ENCODE data around the gene PIEZO2. TPM values are rescaled to one million over a fixed set of nuclear protein-coding genes. Genes with fewer than 3 reads are reported as not detected.

Gene PIEZO2
- polyA plus RNA-seq, 1 donor from 2014 or later, result 0.30 TPM

DNA sequence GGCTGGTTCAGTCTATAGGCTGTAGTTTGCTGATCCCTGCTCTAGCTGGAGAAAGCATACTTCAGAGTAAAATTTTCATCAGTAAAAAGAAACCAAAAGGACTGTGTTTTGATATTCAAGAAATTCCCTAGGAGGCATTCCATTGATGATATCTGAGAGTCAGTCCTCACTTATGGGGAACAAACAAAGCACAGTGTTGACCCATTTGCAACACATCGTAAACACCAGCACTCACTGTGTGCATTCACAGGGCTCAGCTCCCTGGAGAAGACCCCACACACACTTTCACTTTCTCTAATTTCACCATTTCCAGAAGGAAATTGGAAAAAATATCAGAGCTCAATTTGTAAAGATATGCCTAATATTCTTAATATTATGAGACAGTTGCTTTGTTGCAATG, 147.1 kb downstream of the PIEZO2 start:
- Histone ChIP-seq H4K20me1 (ENCODE audit: insufficient read depth) (no peaks in the 10 kb centered on the region), H3K9me2 (ENCODE audit: insufficient read depth, low read length) (no peaks in the 10 kb centered on the region), H3K36me3 (ENCODE audit: insufficient read depth, low read length) (no peaks in the 10 kb centered on the region), H3K27me3 (ENCODE audit: insufficient read depth, low read depth, low read length) (no peaks in the 10 kb centered on the region), H3K4me3 (ENCODE audit: low read length) (no peak overlapping the region), H3K4me2 (ENCODE audit: low read length) (no peak overlapping the region), H3K9ac (ENCODE audit: low read length) (no peak overlapping the region), H3K9me3 (ENCODE audit: low read length) (no peaks in the 10 kb centered on the region), H3K79me2 (replicated peaks; ENCODE audit: insufficient read depth, low read length) (no peaks in the 10 kb centered on the region), H3F3A (ENCODE audit: insufficient read depth, low read length, poor library complexity, severe bottlenecking) (no peaks in the 10 kb centered on the region), H3K27ac (ENCODE audit: low read length) (no peak overlapping the region), H2AFZ (ENCODE audit: low read depth, low read length) (no peak overlapping the region)
- no peak for TF ChIP-seq POLR2AphosphoS5 (IDR thresholded peaks at IDR 0.05)
- TF ChIP-seq, protein P1, sequence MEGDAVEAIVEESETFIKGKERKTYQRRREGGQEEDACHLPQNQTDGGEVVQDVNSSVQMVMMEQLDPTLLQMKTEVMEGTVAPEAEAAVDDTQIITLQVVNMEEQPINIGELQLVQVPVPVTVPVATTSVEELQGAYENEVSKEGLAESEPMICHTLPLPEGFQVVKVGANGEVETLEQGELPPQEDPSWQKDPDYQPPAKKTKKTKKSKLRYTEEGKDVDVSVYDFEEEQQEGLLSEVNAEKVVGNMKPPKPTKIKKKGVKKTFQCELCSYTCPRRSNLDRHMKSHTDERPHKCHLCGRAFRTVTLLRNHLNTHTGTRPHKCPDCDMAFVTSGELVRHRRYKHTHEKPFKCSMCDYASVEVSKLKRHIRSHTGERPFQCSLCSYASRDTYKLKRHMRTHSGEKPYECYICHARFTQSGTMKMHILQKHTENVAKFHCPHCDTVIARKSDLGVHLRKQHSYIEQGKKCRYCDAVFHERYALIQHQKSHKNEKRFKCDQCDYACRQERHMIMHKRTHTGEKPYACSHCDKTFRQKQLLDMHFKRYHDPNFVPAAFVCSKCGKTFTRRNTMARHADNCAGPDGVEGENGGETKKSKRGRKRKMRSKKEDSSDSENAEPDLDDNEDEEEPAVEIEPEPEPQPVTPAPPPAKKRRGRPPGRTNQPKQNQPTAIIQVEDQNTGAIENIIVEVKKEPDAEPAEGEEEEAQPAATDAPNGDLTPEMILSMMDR (IDR thresholded peaks at IDR 0.05; ENCODE audit: poor library complexity, severe bottlenecking), result no peak
- no peak for TF ChIP-seq MXI1 (conservative IDR thresholded peaks at IDR 0.05; ENCODE audit: poor library complexity, severe bottlenecking)
- TF ChIP-seq EZH2 (IDR thresholded peaks at IDR 0.05; ENCODE audit: borderline replicate concordance, insufficient read depth, low read length, poor library complexity, severe bottlenecking), result no peak
- TF ChIP-seq TAF1 (IDR thresholded peaks at IDR 0.05; ENCODE audit: low read depth), result no peak
- TF ChIP-seq REST (IDR thresholded peaks at IDR 0.05; ENCODE audit: borderline replicate concordance), result no peak
- no peak for TF ChIP-seq RAD21 (conservative IDR thresholded peaks at IDR 0.05)
- TF ChIP-seq EP300 (conservative IDR thresholded peaks at IDR 0.05; ENCODE audit: poor library complexity, severe bottlenecking), result no peak
- no peak for TF ChIP-seq SMC3 (conservative IDR thresholded peaks at IDR 0.05; ENCODE audit: poor library complexity)

- no peak overlapping the region for H2AFZ ChIP-seq (ENCODE audit: low read depth, low read length)
- H3K9me3 ChIP-seq (ENCODE audit: low read length), result no peaks in the 10 kb centered on the region
- H3K36me3 ChIP-seq (ENCODE audit: insufficient read depth, low read length), result no peaks in the 10 kb centered on the region
- H3K79me2 ChIP-seq (replicated peaks; ENCODE audit: insufficient read depth, low read length), result no peaks in the 10 kb centered on the region
- H3K4me3 ChIP-seq (ENCODE audit: low read length), result no peak overlapping the region
- H3K9me2 ChIP-seq (ENCODE audit: insufficient read depth, low read length), result no peaks in the 10 kb centered on the region
- TF ChIP-seq, protein P1 (IDR thresholded peaks at IDR 0.05; ENCODE audit: poor library complexity, severe bottlenecking), result no peak
- no peak for TF ChIP-seq MXI1 (conservative IDR thresholded peaks at IDR 0.05; ENCODE audit: poor library complexity, severe bottlenecking)
- TF ChIP-seq EZH2 (IDR thresholded peaks at IDR 0.05; ENCODE audit: borderline replicate concordance, insufficient read depth, low read length, poor library complexity, severe bottlenecking), result no peak
- TF ChIP-seq REST (IDR thresholded peaks at IDR 0.05; ENCODE audit: borderline replicate concordance), result no peak
- H3K27me3 ChIP-seq (ENCODE audit: insufficient read depth, low read depth, low read length), result no peaks in the 10 kb centered on the region
- H3K4me2 ChIP-seq (ENCODE audit: low read length), result no peak overlapping the region
- H4K20me1 ChIP-seq (ENCODE audit: insufficient read depth), result no peaks in the 10 kb centered on the region
- H3K9ac ChIP-seq (ENCODE audit: low read length), result no peak overlapping the region
- H3K27ac ChIP-seq (ENCODE audit: low read length), result no peak overlapping the region
- no peaks in the 10 kb centered on the region for H3F3A ChIP-seq (ENCODE audit: insufficient read depth, low read length, poor library complexity, severe bottlenecking)
Observed at GRCh38 chr18:11000071-11000470, 149.3 kb downstream of the PIEZO2 start.
